Right atrium auricular region (tissue), 2 donors: Measurements from ENCODE around the gene PDE9A. TPM values are rescaled to one million over a fixed set of nuclear protein-coding genes. Genes with fewer than 3 reads are reported as not detected.

Experiments
- DNase-seq: peaks from one replicate; pipeline ENCODE4 v3.0.0-alpha.2; 2019; ENCODE audit warnings: low spot score
- H3K27ac ChIP-seq, 2 donors: fragments of 200-600 bp; sonication (generic); 1 replicate in 1 of 2; 2 replicates in 1 of 2; pipeline ENCODE4 v1.5.1; 2016 to 2019
- H3K27me3 ChIP-seq, 2 donors: fragments of 200-600 bp; sonication (generic); one replicate each; pipeline versions ENCODE4 v1.5.1 to v1.6.0; 2017 to 2019
- H3K36me3 ChIP-seq: fragments of 200-600 bp; sonication (generic); one replicate; pipeline ENCODE4 v1.5.1; 2016
- H3K4me1 ChIP-seq, 2 donors: fragments of 200-600 bp; sonication (generic); one replicate each; pipeline versions ENCODE4 v1.5.1 to v1.6.0; 2017 to 2019
- H3K4me3 ChIP-seq, 2 donors: fragments of 200-600 bp; sonication (generic); 1 replicate in 1 of 2; 2 replicates in 1 of 2; pipeline ENCODE4 v1.5.1; 2017 to 2019; ENCODE audit warnings: mild to moderate bottlenecking in 1 of 2, moderate library complexity in 1 of 2
- H3K9me3 ChIP-seq, 2 donors: fragments of 200-600 bp; sonication (generic); one replicate each; pipeline ENCODE4 v1.5.1; 2019
- CTCF ChIP-seq, 2 donors: fragments of 200-600 bp; sonication (generic); IDR thresholded peaks; one replicate each; pipeline ENCODE4 v1.5.1; 2019; ENCODE audit warnings: antibody characterized with exemption in 2 of 2
- total RNA-seq, 2 donors: library from RNA; depleted of rRNA; stranded (reverse); fragments of >200 nt; gene quantifications; one replicate each; pipeline ENCODE4 v1.1.0, GENCODE V29; 2016

PDE9A gene
- total RNA-seq, 2 donors from 2014 or later = 1.1 to 2.0 TPM

- no peak overlapping the region for H3K4me3 ChIP-seq
- TF ChIP-seq CTCF (IDR thresholded peaks at IDR 0.05) = no peak
Measured at GRCh38 chr21:42740405-42740909, 87.0 kb downstream of the PDE9A start.

DNA sequence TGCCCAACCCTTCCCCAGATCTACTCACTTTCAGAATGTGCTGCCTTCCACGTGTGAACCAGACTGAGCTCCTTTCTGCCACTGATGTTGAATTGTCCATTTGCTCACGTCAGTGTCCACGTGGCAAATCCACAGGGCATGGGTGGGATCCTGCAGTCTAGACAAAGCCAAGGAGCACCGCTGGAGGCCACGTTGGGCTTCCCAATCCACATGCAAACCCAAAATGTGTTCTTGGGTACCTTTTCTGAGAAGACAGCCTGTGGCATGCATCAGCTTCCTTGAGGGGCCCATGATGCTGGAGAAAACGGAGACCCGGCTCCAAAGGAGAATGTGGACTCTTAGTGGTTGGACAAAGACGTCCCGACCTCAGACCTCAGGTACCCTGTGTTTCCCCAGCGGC is 87.6 kb downstream of the PDE9A start:
- no peak overlapping the region for H3K27ac ChIP-seq
- H3K4me3 ChIP-seq = no peak overlapping the region

More at GRCh38 chr21:42740405-42740909, 87.0 kb downstream of the PDE9A start:
- Histone ChIP-seq H3K4me1 (peaks cover 0 to 23% of the 10 kb centered on the region in 2 donors), H3K36me3 (no peaks in the 10 kb centered on the region), H3K27ac (no peak overlapping the region), H3K9me3 (no peaks in the 10 kb centered on the region), H3K27me3 (no peaks in the 10 kb centered on the region)
- DNase-seq = no peak

GRCh38 chr21:42744520-42745445 is 91.4 kb downstream of the PDE9A start:
- Histone ChIP-seq H3K4me1 (no peaks in the 10 kb centered on the region), H3K9me3 (no peaks in the 10 kb centered on the region), H3K27me3 (no peaks in the 10 kb centered on the region), H3K4me3 (no peak overlapping the region), H3K36me3 (no peaks in the 10 kb centered on the region), H3K27ac (no peak overlapping the region)
- DNase-seq = no peak
- TF ChIP-seq CTCF (IDR thresholded peaks at IDR 0.05) = no peak

More for the DNA sequence above, 87.6 kb downstream of the PDE9A start:
- Histone ChIP-seq H3K4me1 (peaks cover 0 to 23% of the 10 kb centered on the region in 2 donors), H3K36me3 (no peaks in the 10 kb centered on the region), H3K27me3 (no peaks in the 10 kb centered on the region), H3K9me3 (no peaks in the 10 kb centered on the region)
- no peak for DNase-seq
- TF ChIP-seq CTCF (IDR thresholded peaks at IDR 0.05) = no peak

DNA sequence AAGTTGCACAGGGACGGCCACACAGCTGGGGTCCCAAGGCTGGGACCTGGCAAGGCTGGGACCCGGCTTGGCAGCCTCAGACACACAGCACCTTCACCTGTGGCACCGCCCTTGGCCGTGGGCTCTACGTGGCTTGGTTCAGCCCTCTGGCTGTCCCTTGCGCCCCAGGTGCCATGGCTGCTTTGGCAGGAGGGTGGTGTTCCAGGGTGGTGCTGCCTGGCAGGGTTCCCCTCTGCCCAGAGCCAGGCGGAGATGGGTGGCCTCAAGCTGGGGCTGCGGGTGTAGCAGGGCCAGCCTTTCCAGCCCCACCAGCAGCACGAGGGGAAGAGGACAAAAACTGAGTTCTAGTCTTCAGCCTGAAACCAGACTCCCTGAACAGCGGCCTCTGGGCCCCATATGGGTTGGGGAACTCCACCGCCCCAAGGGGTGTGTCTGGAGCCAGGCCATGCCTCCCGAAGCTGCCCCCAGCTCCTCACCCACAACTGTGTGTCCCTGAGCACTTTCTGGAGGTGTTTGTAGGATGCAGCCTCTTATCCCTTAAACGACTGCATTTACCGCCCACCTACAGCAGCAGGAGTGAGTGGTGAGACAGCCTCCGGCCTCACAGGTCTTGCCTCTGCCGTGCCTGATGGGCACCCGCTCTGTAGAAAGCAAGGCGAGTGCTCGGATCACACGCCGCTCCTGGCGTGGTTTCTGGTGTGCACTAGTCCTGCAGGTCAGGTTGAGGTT is 92.3 kb downstream of the PDE9A start:
- Histone ChIP-seq H3K27me3 (no peaks in the 10 kb centered on the region), H3K36me3 (no peaks in the 10 kb centered on the region), H3K4me3 (no peak overlapping the region), H3K27ac (no peak overlapping the region), H3K9me3 (no peaks in the 10 kb centered on the region), H3K4me1 (no peaks in the 10 kb centered on the region)
- no peak for DNase-seq
- no peak for TF ChIP-seq CTCF (IDR thresholded peaks at IDR 0.05)

DNA sequence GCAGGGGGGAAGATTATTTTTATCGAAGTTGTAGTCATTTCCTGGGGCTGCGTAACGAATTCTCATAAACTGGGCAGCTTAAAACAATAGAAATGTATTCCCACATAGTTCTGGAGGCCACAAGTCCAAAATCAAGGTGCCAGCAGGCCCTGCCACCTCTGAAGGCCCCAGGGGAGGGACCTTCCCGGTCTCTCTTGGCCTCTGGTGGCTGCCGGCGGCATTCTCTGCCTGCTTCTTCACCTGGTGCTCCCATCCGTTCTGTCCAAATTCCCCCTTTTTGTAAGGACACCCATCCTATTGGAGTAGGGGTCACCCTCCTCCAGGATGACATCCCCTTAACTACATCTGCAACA is 92.8 kb downstream of the PDE9A start:
- H3K27ac ChIP-seq = peak overlapping the region in 1 of 2 donors; percentile 7
- H3K27me3 ChIP-seq = no peaks in the 10 kb centered on the region
- DNase-seq = no peak
- H3K36me3 ChIP-seq = no peaks in the 10 kb centered on the region
- H3K4me3 ChIP-seq = no peak overlapping the region
- no peak for TF ChIP-seq CTCF (IDR thresholded peaks at IDR 0.05)
- no peaks in the 10 kb centered on the region for H3K4me1 ChIP-seq
- no peaks in the 10 kb centered on the region for H3K9me3 ChIP-seq
